GM18498 (cell line): Measurements from ENCODE around the gene PACRG.

Experiments used
- ATAC-seq: cut with Tn5 transposase; IDR thresholded peaks from one replicate; pipeline ENCODE4 v1.9.1; 2021; ENCODE audit warnings: mild to moderate bottlenecking, moderate library complexity; ENCODE audit not compliant: unreplicated experiment

PACRG gene

DNA sequence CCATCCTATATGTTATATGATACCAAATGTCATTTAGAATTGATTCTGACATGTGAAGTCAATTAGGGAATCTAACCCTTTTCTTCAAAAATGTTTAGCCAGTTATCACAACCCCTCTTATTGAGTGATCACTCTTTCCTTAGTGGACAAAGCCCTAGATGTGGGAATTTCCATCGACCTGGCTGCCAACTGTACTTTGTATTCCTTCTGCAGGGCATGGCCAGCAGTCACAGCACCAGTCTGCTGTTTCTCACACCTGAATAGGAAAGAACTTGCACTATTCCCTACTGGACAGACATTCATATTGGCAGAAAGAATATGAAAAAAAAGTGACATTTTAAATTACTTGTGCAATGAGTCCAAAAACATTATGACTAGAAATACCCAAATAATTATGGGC lies 271.0 kb downstream of the PACRG start:
- no peak for ATAC-seq

DNA sequence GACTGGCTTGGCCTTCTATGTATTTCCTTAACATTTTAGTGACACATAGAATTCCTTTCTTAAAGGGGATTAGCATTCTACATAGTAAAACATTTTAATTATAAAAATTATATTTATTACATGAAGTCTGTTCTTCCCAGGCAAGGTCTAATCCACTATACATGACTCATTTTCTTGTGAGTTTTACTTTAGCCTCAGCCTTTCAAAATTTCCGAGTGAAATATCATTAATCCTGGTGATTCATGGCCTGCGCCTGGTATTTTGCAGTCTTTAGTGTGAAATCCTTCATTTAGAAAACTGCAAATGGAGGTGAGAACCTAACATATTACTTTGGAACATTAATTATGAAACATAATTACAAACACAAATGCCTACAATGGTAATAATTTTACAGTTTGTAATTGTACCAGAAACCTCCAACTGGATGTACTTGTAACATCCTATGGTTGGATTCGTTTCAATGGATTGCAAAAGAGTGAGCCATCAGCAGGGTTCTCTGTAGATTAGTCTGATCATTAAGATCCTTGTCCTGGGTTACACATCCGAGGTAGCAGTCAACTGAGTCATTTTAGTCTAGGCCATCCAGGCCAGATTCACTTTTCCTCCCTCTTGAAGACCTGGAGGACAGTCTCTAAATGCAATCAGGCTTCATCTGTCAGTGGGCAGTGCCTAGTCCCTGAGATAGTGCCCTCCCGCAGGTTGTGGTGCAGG lies 272.0 kb downstream of the PACRG start:
- ATAC-seq, result no peak

DNA sequence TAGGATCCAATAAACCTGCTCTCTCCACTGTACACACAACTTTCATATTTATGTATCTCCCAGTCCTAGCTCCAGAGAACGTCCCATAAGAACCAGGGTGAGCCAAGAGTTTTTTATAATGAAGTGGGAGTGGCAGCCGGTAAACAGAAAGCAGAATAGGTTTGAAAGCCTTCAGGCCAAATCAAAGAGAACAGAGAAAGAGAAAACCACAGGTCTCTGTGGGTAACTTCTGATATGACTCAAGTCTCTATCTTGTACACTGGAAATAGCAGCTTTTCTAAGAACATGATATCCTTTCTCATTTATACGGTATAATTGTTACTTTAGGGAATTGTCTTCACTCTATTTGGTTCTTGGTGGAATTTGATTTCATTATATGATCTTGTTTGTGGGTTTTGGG lies 273.6 kb downstream of the PACRG start:
- peak; percentile 98 for ATAC-seq

DNA sequence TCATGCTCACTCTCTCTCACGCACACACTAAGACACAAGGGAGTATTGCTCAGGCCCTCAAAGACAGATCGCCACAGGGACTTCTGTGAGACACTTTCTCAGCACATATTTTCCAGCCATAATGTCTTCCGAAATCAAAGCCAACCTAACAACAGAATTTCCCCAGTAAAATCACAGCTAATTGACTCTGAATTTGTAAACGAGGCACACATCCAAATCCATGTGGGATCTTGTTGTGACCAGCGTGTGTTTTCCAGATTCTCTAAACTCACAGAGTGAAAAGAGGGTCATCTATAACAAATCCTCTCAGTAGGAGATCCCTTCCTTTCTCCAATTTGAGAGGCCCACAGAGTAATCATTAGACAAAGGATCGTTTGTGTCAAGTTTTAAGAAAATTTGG lies 280.4 kb downstream of the PACRG start:
- ATAC-seq, result no peak

DNA sequence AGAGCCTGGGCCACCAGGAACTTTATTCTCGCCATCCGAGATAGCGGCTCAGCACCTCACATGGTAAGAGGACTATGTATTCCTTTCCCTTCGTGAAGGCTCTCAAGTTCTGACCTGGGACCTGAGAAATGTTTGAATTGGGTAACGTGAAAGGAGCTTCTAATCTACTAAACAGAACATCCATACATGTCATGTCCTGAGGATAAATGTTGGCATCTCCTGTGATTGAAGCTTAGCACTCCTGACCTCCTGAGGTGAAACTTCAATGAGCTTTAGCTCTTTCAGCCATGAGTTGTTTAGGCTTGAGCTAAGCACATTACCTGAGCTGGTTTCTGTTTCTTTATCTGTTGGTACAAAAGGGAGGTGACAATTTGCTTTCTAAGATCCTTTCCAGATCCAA lies 280.9 kb downstream of the PACRG start:
- no peak for ATAC-seq

DNA sequence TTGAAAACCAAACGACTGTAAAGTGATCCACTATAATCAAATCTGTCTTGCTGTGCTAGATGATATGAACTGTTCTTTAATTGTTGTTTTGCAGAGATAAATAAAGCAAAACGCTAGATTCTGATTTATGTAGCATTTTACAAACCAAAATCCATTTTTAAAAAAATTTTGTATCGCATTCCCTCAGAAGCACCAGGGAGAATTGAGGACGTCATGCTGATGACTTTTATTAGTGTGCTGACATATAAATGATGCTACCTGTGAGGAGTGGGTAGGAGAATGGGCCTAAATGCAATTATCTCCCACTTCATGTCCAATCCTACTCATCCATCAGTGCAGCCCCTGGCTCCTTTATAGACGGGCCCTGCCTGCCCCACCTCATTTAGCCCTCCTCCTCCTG lies 282.4 kb downstream of the PACRG start:
- no peak for ATAC-seq

DNA sequence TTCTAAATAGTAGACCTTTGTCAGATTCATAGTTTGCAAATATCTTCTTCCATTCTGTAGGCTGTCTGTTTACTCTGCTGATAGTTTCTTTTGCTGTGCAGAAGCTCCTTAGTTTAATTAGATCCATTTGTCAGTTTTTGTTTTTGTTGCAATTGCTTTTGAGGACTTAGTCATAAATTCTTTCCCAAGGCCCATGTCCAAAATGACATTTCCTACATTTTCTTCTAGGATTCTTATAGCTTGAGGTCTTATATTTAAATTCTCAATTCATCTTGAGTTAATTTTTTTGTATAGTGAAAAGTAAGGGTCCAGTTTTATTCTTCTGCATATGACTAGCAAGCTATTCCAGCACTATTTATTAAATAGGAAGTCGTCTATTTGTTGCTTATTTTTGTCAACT lies 287.0 kb downstream of the PACRG start:
- ATAC-seq, result no peak

DNA sequence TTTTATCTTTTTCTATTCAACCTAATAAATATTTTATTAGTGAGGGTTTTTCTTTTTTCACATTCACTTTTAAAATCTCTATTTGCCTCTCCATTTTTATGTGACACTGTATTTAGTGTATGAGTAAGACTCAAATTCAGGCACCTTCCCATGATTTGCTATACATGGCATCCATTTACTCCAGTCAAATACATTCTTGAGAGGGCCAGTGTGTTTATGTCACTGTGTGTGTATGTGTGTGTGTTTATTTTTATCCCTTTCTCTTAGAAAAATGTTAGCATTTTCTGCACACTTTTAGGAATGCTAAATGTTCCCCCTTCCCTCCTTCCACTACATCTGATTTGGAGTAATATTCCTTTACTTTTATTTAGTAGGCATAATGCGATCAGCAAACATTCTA lies 290.0 kb downstream of the PACRG start:
- no peak for ATAC-seq

DNA sequence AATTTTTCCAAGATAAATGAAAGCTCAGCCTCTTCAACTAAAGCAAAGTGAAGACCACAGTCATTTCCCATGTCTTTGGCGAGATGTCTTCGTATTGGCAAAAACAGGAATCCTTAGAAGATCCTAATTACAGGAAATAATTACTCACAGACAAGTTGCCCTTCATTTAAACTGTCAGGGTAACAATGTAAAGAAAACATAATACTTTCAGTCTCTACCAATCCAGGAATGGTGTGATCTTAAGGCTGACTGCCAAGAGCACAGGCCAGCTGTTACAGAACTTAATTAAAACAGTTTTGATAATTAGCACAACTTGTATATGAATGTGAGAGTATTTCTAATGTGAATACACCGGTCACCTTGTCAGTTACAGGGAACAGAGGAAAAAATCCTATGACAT lies 292.2 kb downstream of the PACRG start:
- no peak for ATAC-seq

DNA sequence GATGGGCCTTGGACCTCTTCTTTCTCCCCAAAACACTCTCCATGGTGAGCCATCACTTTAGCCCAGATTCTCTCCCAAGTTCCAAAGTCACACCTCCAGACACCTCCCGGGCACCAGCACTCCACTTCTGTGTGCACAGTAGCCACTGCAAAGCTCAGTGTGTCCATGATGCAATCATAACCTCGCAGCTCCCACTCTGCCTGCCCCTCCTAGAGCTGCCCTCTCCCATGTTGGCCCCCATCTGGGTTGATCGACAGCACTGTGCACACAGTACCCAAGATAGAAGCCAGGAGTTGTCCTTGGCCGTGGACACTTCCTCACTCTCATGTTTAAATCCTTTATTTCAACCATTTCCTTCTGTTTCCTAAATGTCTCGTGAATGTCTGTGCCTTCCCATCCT lies 293.3 kb downstream of the PACRG start:
- ATAC-seq, result no peak

DNA sequence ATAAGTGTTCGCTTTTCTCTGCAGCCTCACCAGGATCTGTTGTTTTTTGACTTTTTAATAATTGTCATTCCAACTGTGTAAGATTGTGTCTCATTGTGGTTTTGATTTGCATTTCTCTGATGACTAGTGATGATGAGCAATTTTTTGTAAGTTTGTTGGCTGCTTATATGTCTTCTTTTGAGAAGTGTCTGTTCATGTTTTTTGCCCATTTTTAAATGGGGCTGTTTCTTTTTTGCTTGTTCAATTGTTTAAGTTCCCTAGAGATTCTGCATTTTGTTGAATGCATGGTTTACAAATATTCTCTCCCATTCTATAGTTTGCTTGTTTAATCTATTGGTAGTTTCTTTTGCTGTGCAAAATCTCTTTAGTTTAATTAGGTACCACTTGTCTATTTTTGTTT lies 295.9 kb downstream of the PACRG start:
- ATAC-seq, result no peak

DNA sequence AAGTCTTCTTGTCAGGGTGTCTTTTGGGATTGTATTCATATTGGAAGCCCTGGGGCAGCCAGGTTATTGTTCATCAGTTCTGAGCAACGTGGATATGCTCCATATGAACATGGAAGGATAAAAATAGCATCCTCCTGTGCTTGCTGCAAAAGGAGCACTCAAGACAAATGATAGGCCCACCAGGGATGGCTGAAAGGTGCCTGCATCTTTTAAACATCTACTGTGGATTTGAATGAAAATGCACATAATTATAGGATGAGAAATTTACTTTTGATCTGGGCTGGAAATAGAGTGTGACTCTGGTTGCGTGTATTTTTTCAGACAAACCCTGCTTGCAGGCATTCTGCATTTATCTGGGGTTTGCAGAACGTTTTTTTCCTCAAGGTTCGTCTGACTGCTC lies 299.1 kb downstream of the PACRG start:
- ATAC-seq, result no peak

DNA sequence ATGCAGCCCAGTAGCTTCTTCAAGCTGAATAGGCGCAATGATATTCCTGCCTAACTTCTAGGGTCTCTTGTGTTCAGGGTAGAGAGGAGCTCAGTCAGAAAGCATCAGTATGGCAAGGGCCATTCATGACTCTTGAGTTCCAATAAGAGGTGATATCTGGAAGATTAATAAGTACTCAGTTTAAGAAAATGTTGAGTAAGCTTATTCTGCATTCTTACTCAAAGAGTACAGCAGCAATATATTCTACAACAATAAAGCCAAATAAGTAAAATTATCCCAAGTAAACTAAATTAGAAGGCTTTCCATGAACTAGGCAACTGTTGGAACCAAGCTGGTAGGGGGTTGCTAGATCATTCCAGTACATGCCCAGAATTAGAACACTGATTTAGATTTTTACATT lies 303.2 kb downstream of the PACRG start:
- ATAC-seq, result no peak

DNA sequence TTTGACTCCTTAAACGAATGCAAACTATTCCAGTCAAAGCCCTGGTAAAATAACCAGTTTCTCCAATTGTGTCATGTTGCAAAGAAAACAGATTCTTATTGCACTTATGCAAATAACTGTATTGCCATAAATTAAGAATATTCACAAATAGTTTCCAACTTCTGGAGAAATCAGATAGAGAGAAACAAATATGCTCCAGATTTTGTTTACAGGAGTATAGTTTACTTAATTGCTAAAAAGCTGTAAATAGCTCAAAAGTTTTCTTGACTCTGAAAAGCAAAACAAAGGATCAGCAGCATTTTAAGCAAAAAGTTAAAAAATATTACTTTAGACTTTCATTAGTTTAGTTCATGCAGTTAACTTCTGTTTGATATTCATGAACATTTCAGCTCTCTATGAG lies 304.2 kb downstream of the PACRG start:
- no peak for ATAC-seq

DNA sequence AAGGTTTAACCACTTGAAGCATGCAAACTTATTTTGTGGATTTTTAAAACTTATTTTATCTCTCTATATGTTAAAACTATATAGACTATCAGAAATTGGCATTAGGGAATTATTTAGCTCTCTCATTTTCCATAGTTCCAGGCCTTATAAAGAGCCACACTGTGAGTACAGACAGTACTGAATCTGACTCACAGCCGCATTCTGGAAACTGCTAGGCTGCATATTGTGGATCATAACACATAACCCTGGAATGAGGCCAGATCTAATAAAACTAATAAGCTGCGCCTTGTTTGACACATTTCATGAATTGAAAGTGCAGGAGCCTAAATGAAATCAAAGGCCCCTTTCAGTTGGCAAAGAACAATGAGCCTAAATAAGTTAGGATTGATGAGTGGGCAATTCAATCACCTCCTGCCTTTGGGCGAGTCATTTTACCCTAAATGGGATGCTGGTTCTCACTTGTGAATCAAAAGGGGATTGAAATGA lies 308.4 kb downstream of the PACRG start:
- no peak for ATAC-seq

DNA sequence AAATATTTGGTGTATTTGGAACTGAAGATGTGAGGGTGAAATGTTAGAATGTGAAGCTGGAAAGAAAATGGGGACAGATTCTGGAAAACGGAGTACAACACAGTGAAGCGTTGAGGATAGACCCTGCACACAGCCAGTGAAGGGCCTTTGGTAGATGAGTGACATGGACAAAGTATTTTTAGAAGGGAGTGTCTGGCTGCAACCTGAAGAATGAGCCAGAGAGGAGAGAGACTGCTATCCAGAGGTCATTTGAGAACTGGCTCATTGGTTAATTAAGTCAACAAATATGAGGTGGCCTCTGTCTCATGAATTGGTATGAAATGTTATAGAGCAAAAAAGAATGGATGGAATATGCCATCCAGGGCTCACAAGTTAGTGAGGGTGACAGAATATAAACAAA lies 310.5 kb downstream of the PACRG start:
- ATAC-seq, result no peak

DNA sequence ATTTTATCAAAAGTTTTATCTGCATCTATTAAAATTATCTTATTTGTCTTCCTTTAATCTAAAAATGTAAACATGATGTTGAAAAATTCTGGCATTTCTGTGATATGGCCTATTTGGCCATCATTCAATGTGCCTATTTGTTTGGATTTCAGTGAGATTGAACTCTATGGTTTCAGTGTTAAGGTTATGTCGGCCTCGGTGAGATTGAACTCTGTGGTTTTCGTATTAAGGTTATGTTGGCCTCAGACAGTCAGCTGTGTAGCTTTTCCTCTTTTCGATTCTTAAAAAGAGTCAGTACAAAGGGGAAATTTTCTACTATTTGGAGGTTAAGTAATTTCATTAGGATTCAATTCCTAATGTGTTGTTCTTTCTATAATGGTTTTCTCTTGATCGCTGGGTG lies 320.6 kb downstream of the PACRG start:
- no peak for ATAC-seq

DNA sequence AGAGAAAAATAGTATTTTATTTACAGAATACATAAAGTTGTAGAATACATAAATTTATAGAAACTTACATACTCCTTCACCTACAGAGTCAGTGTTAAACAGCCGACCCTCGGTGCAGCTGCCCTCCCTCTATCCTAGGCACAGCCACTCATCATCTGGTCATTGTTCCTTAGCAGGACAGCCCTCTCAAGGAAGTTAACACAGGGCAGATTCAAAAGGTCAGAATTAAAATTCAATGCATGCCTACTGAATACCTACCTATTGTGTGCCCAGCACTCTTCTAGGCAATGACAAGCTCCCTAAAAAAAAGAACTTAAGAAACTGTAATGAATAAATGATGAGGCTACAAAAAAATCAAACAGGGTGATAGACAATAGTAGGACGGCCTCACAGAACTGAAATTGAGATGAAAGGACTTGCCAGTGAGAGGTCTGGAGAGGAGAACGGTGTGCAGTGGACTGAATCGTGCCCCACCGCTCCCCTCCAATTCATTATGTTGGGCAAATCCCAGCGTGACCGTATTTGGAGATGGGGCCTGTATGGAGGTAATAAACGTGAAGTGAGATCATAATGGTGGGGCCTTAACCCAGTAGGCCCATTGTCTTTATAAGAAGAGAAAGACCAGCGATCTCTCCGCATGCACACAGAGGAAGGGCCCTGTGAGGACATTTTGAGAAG lies 326.0 kb downstream of the PACRG start:
- ATAC-seq, result no peak

DNA sequence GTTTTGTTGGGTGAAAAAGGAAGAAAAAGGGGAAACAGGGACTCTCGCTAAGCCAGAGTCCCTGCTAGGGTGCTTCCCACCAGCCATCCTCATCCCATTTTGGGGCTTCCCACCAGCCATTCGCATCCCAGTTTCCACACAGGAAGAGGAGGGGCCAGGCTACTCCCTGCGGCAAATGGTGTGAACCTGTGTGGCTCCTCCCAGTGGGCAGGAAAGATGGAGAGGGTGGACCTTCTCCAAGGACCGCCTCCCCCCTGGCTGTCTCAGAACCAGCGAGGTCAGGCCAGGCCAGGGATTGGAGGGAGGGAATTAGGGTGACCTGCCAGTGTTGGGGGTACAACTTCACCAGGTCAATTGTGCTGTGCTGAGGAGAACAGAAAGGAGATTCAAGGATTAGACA lies 326.9 kb downstream of the PACRG start:
- ATAC-seq, result no peak

DNA sequence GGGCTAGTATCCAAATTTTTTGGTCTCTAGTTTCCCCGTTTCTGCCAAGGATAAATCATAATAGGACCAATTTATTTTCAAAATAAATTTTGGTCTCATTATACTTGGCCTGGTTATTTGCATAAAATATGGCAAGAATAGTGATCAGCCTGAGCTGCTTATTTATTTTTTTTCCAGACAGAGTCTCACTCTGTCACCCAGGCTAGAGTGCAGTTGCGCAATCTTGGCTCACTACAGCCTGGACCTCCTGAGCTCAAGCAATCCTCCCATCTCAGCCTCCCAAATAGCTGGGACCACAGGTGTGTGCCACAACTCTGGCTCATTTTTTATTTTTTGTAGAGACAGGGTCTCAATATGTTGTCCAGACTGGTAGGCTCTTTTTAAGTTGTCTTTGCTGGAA lies 329.5 kb downstream of the PACRG start:
- no peak for ATAC-seq

DNA sequence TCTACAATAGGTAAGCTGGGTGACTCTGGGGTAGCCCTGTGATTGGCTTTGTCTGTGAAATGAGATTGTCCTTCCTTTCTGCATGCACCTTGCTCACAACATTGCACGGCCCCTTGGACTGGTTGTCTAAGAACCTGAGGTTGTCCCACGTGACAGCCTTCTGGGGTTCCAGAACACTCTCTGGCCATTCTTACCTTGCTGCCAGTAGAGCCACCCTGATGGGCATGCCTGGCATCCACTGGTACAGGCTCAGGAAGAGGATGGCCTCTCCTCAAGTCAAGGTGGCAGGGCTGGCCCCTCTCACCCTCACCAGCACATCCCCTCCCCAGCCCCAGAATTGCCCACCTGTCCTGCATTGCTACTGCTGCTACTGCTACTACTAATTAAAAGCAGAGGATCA lies 335.0 kb downstream of the PACRG start:
- ATAC-seq, result no peak

DNA sequence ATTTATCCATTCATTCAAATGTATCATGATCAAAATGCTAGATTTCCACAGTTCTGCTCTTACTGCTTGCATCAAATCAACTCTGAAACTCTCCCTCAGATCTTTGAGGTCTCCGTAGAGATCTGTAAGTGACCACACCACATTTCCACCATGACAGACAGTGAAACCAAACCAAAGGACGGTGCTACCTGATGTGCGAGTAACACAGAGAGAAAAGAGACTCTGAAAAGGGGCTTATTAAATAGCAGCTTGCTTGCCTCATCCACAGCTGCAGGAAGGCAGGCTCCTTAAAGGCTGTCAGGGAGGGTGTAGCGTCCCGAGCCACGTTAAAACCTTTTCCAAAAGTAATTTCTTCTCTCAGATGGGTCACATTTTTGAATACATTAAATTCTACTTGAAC lies 335.8 kb downstream of the PACRG start:
- no peak for ATAC-seq

DNA sequence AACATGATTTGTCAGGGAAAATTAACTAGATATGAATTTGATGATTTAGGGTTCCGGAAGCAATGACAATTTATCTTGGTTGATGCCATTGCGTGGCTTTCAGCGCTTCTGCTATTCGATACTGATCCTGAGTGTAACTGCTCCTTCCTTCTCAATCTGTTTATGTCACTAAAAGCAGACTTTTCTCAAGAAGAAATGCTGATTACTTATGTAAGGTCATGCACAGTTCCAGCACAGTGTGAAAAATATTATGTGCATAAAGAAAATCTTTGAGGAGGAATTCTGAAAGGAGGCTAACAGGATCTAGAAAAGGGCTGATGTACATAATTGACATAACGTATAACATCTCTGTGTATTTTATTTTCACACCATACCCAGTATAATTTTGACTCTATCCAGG lies 336.6 kb downstream of the PACRG start:
- ATAC-seq, result no peak
